ENCODE results near the gene PALLD. TPM values are rescaled to one million over a fixed set of nuclear protein-coding genes. Genes with fewer than 3 reads are reported as not detected.

Gene PALLD
- total RNA-seq, 1 donor from 2014 or later = 58.7 TPM

DNA sequence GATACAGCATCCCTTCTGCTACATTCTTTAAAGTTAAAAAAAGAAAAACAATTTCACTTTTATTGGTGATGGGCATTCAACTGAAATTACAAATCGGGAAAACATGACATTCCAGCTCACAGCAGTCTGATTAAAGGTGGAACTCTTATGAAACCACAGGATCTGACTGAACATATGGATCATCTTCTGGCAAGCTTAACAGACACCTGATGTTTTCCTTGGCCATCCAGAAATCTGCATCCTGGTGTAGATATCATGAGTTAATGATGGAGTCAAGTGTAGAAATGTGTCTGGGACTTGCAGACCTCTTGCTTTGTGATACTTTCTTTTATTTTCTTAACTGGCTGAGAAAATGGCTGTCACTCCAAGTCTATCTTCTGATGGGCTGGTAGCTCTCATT lies 345.3 kb downstream of the PALLD start:
- no peak overlapping the region for H3K4me3 Mint-ChIP-seq
- TF ChIP-seq CTCF (conservative IDR thresholded peaks at IDR 0.05) = no peak
- DNase-seq (ENCODE audit: low read depth, low spot score) = no peak
- no peak overlapping the region for H3K27ac Mint-ChIP-seq (ENCODE audit: unreplicated experiment)
- no peaks in the 10 kb centered on the region for H3K9me3 Mint-ChIP-seq
- no peaks in the 10 kb centered on the region for H3K27me3 Mint-ChIP-seq (ENCODE audit: low read depth)
- peaks cover 20% of the 10 kb centered on the region for H3K4me1 Mint-ChIP-seq
- peaks cover 11% of the 10 kb centered on the region for H3K36me3 Mint-ChIP-seq (ENCODE audit: low read depth)

- Mint-ChIP-seq H3K27me3 (ENCODE audit: low read depth) (no peaks in the 10 kb centered on the region), H3K27ac (ENCODE audit: unreplicated experiment) (no peak overlapping the region), H3K4me1 (peaks cover 21% of the 10 kb centered on the region), H3K36me3 (ENCODE audit: low read depth) (peaks cover 2% of the 10 kb centered on the region), H3K9me3 (no peaks in the 10 kb centered on the region), H3K4me3 (no peak overlapping the region)
- DNase-seq (ENCODE audit: low read depth, low spot score) = no peak
- no peak for TF ChIP-seq CTCF (conservative IDR thresholded peaks at IDR 0.05)
These were observed 346.8 kb downstream of the PALLD start for GRCh38 chr4:168843635-168844034.

- TF ChIP-seq CTCF (conservative IDR thresholded peaks at IDR 0.05) = no peak
- Mint-ChIP-seq H3K4me1 (peaks cover 30% of the 10 kb centered on the region), H3K36me3 (ENCODE audit: low read depth) (peaks cover 2% of the 10 kb centered on the region), H3K9me3 (no peaks in the 10 kb centered on the region), H3K27me3 (ENCODE audit: low read depth) (no peaks in the 10 kb centered on the region), H3K4me3 (no peak overlapping the region), H3K27ac (ENCODE audit: unreplicated experiment) (no peak overlapping the region)
- DNase-seq (ENCODE audit: low read depth, low spot score) = no peak
These were observed 347.6 kb downstream of the PALLD start for GRCh38 chr4:168844353-168845049.

- no peak for DNase-seq (ENCODE audit: low read depth, low spot score)
- Mint-ChIP-seq H3K4me1 (peaks cover 41% of the 10 kb centered on the region), H3K9me3 (no peaks in the 10 kb centered on the region), H3K27me3 (ENCODE audit: low read depth) (no peaks in the 10 kb centered on the region), H3K27ac (ENCODE audit: unreplicated experiment) (no peak overlapping the region), H3K36me3 (ENCODE audit: low read depth) (peaks cover 2% of the 10 kb centered on the region), H3K4me3 (no peak overlapping the region)
- TF ChIP-seq CTCF (conservative IDR thresholded peaks at IDR 0.05) = no peak
These were observed 349.0 kb downstream of the PALLD start for GRCh38 chr4:168845897-168846296.

- peaks cover 2% of the 10 kb centered on the region for H3K36me3 Mint-ChIP-seq (ENCODE audit: low read depth)
- no peak for TF ChIP-seq CTCF (conservative IDR thresholded peaks at IDR 0.05)
- no peak overlapping the region for H3K27ac Mint-ChIP-seq (ENCODE audit: unreplicated experiment)
- H3K4me1 Mint-ChIP-seq = peaks cover 44% of the 10 kb centered on the region
- H3K27me3 Mint-ChIP-seq (ENCODE audit: low read depth) = no peaks in the 10 kb centered on the region
- H3K4me3 Mint-ChIP-seq = no peak overlapping the region
- no peaks in the 10 kb centered on the region for H3K9me3 Mint-ChIP-seq
- no peak for DNase-seq (ENCODE audit: low read depth, low spot score)
These were observed 349.6 kb downstream of the PALLD start for GRCh38 chr4:168846414-168846813.

All from neural crest cell (in vitro differentiated cells).